NCI-H510A (cell line): ENCODE measurements around the gene SCNN1A.

Experiments
- DNase-seq: peaks from one replicate; lab custom pipeline; 2025; lab: John Stamatoyannopoulos, UW

SCNN1A gene

DNA sequence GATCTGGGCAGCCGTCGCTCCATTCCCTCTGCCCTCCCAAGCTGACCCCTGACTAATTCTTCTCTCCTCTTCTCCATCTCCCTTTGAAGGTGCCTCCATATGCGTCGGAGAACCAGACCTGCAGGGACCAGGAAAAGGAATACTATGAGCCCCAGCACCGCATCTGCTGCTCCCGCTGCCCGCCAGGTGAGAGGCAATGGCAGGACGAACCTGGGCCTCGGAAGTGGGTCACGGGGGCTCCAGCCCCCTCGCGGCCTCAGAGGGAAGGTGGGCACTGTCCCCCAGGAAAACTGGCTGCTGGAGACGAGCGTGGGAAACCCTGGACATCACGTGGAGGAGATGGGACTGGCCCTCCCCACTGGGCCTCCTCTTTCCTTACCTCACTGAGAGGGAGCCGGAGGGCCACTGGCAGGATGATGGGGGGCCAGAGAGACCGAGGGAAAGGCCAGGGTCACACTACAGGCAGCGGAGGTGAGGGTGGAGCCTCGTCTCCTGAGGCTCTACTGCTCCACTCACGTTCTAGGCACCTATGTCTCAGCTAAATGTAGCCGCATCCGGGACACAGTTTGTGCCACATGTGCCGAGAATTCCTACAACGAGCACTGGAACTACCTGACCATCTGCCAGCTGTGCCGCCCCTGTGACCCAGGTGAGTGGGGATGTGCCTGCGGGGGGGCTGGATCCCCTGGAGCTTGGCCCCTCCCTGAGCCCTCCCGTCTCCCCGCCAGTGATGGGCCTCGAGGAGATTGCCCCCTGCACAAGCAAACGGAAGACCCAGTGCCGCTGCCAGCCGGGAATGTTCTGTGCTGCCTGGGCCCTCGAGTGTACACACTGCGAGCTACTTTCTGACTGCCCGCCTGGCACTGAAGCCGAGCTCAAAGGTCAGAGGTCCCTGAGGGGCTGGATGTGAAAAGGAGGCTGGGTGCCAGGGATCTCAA lies 9.4 kb upstream of the SCNN1A start:
- DNase-seq = no peak

DNA sequence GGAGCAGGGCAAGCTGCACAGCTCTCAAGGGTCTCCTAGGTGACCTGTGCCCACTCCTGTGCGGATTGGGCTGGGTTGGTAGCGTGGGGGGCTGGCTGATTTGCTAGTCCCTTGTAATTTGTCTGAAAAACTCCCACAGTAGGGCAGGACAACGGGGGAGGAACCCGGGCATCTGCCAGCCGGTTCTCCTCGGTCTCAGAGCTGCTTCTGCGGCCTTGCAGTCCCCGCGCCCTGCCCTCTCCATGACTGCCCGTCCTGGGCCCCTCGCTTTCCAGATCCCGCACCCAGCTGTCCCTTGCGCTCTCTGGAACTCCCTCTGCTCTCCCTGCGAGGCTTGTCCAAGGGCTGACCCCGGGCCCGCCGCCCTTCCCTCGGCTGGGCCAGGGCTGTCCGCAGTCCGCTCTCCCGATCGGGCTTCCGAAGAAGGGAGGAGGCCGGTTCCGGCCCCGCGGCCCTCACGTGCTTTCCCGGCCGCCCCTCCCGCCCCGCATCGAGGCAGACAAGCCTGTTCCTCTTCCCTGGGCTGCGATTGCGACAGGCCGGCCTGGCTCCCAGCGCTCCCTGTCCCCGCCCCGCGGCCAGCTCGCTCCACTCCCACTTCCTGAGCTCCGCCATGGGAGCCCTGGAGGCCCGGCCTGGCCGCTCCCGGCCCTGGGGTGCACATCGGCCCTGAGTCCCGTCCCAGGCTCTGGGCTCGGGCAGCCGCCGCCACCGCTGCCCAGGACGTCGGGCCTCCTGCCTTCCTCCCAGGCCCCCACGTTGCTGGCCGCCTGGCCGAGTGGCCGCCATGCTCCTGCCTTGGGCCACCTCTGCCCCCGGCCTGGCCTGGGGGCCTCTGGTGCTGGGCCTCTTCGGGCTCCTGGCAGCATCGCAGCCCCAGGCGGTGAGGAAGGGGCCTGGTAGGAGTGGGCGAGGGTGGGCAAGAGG lies 8.5 kb upstream of the SCNN1A start, which contains the start of gene LTBR:
Gene LTBR (plus strand): TSS at position 591 of the 927 bp plus-strand sequence. CDS start 197 bp downstream, at position 788.
- peak; percentile 71 for DNase-seq

GRCh38 chr12:6382982-6383381 lies 7.6 kb upstream of the SCNN1A start:
- DNase-seq = no peak

GRCh38 chr12:6382371-6382770 lies 7.0 kb upstream of the SCNN1A start:
- no peak for DNase-seq

GRCh38 chr12:6380141-6381121 lies 5.1 kb upstream of the SCNN1A start:
- no peak for DNase-seq

DNA sequence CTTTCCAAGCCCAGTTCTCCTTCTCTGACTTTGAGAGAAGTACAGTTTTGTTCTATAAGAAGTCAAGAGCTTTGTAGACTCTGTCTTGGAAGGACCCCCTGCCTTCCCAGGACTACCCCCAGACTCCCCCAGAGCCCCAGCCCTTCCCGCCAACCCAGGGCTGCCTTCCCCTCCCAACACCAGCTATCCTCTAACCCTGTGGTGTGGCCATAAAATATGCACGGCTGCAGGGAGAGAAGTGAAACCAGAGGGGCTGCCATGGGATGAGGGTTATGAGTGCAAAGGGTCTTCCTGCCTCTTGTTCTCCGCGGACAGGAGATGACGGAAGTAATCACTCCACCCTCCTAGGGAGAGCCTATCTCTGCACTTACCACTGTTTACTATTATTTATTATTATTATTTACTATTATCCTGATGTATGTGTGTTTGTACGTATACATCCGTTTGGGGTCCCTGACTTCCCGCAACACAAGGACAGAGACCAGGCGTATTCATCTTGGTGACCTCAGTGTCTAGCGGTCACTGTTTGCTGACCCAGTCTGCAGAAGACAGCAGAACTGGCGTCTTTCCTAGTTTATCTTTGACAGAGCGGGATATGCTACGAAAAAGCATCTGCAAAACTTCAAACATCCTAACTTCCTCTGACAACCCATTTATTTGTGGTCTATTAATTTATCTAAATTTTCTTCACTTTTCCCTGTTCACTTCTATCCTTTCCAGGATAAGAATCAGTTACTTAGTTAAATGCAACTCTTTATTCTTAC lies 3.5 kb upstream of the SCNN1A start:
- DNase-seq = no peak

GRCh38 chr12:6377667-6377994 lies 2.3 kb upstream of the SCNN1A start:
- no peak for DNase-seq

- DNase-seq = no peak
Measured at GRCh38 chr12:6376870-6377666, 1.7 kb upstream of the SCNN1A start.

DNA sequence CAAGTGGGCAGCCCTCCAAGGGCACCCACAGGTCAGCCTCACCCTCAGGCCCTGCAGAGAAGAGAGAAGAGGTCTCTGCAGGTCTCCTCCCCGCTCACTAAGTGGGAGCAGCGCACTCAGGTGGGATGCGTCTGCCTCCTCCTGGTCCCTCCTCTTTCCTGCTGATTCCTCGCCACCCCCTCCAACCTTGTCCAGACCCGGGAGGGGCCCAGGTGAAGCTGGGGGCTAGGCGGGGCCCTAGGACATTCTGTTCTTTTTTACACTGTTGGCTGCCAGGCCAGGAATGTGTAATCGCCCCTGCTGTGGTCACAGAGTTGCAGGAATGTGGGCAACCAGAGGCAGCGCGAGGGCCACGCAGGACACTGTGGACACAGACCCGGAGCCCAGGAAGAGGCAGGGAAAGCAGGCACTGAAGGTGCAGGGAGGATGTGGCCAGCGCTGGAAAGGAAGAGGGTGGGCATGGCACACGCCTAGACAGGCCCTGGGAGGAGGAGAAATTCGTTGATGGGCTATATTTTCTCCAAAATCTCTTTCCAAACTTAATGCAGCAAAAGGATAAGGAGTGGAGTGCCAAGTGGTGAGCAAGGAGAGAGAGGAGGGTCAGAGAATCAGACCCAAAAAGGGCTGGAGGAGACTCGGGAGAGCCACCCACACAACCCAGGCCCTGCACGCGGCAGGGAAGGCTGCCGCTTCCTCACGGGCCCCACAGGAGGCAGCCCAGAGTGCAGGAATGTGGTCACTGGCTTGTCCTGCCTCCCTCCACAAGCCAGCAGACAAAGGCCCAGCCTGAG lies 911 bp upstream of the SCNN1A start:
- no peak for DNase-seq

- no peak for DNase-seq
Measured at GRCh38 chr12:6374786-6375160, 590 bp downstream of the SCNN1A start.

DNA sequence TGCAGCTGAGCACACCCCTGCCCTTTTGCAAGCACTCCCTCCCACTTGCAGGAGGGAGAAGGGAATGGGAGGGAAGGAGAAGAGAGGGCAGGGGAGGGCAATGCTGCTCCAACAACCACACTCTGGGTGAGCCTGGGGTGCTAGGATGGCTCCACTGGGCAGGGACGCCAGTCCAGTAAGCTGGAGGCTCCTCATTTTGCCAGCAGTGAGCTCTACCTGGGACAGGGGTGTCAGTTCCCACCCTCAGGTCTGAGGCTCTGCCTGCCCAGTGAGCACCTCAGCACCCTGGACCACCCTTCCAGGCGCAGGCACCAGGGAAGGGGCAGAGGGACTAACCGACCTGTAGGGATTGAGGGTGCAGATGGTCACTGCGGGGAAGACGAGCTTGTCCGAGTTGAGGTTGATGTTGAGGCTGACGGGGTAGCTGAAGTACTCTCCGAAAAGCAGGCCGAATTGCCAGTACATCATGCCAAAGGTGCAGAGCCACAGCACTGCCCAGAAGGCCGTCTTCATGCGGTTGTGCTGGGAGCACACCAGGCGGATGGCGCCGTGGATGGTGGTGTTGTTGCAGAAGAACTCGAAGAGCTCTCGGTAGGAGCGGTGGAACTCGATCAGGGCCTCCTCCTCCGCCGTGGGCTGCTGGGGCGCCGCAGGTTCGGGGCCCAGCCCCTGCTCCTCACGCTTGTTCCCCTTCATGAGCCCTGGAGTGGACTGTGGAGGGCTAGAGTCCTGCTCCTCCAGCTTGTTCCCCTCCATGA lies 1.2 kb downstream of the SCNN1A start:
- DNase-seq = no peak

- peak; percentile 69 for DNase-seq
Measured at GRCh38 chr12:6373022-6373787, 2.2 kb downstream of the SCNN1A start.

- peak; percentile 83 for DNase-seq
Measured at GRCh38 chr12:6372403-6373003, 2.9 kb downstream of the SCNN1A start.

GRCh38 chr12:6370994-6371754 lies 4.2 kb downstream of the SCNN1A start:
- DNase-seq = peak; percentile 86

- DNase-seq = no peak
Measured at GRCh38 chr12:6370576-6370935, 4.8 kb downstream of the SCNN1A start.

- no peak for DNase-seq
Measured at GRCh38 chr12:6369916-6370575, 5.3 kb downstream of the SCNN1A start.
